ENCODE measurements around the gene RBM5.
"Not testable (repeated sequence)": the region's sequence is repeated elsewhere in the genome, so short reads cannot be mapped to it uniquely, and the experiment has no call there.

RBM5 gene

GRCh38 chr3:50088725-50089608, at the start of gene RBM5:
TSS of gene RBM5 (plus strand) at chr3:50088919. CDS start at chr3:50090435, 1,516 bp downstream.
- peak; percentile 32 to 96 (median 87) for DNase-seq

- DNase-seq = no peak
Measured at GRCh38 chr3:50044976-50045375, 43.7 kb upstream of the RBM5 start.

- DNase-seq = no peak
Measured at GRCh38 chr3:50047426-50047825, 41.3 kb upstream of the RBM5 start.

GRCh38 chr3:50050361-50050760, 38.4 kb upstream of the RBM5 start:
- DNase-seq = no peak

GRCh38 chr3:50057756-50058155, 31.0 kb upstream of the RBM5 start:
- DNase-seq = no peak

- DNase-seq = no peak
Measured at GRCh38 chr3:50068134-50068533, 20.6 kb upstream of the RBM5 start.

- DNase-seq = no peak
Measured at GRCh38 chr3:50078091-50078490, 10.6 kb upstream of the RBM5 start.

- no peak for DNase-seq
Measured at GRCh38 chr3:50078622-50079021, 10.1 kb upstream of the RBM5 start.

GRCh38 chr3:50084951-50085350, 3.8 kb upstream of the RBM5 start:
- DNase-seq = not testable (repeated sequence)

GRCh38 chr3:50089609-50089945, 858 bp downstream of the RBM5 start:
- DNase-seq = peak in 8 of 56 donors; percentile 7 to 43 (median 19)

GRCh38 chr3:50090984-50091383, 2.3 kb downstream of the RBM5 start:
- no peak for DNase-seq

GRCh38 chr3:50095352-50095998, 6.8 kb downstream of the RBM5 start:
- no peak for DNase-seq

GRCh38 chr3:50100386-50100785, 11.7 kb downstream of the RBM5 start:
- DNase-seq = no peak

GRCh38 chr3:50100956-50101845, 12.5 kb downstream of the RBM5 start:
- DNase-seq = peak in 2 of 56 donors; percentile 8 to 15

- DNase-seq = no peak
Measured at GRCh38 chr3:50102558-50102957, 13.8 kb downstream of the RBM5 start.

GRCh38 chr3:50111757-50112156, 23.0 kb downstream of the RBM5 start:
- DNase-seq = no peak

GRCh38 chr3:50112462-50112861, 23.7 kb downstream of the RBM5 start:
- DNase-seq = peak in 1 of 56 donors; percentile 0

GRCh38 chr3:50117120-50117519, 28.4 kb downstream of the RBM5 start:
- no peak for DNase-seq

- DNase-seq = no peak
Measured at GRCh38 chr3:50118237-50118636, 29.5 kb downstream of the RBM5 start.

- DNase-seq = no peak
Measured at GRCh38 chr3:50119786-50120185, 31.1 kb downstream of the RBM5 start.

GRCh38 chr3:50120364-50121071, 31.8 kb downstream of the RBM5 start:
- DNase-seq = no peak

Data from nucleus accumbens (tissue), 56 donors.